Transverse colon (tissue), 3 donors: Measurements from ENCODE around the gene SLC43A1.

ENCODE experiments used
- CTCF ChIP-seq, 5 experiments: fragments of 200-600 bp in 3 of 5; fragments of 450-650 bp in 2 of 5; sonication (generic) in 3 of 5; IDR thresholded peaks; 1 replicate in 2 of 5; 2 replicates in 3 of 5; pipeline ENCODE4 v1.5.1; 2016 to 2017; ENCODE audit warnings: antibody characterized with exemption in 5 of 5, inconsistent platforms in 3 of 5, mild to moderate bottlenecking in 2 of 5, moderate library complexity in 1 of 5
- EP300 ChIP-seq: sonication (generic); formaldehyde crosslinking; IDR thresholded peaks from one replicate; pipeline ENCODE4 v1.6.1; 2017; ENCODE audit warnings: antibody characterized with exemption, low read depth
- POLR2A ChIP-seq: fragments of 450-650 bp; IDR thresholded peaks from one replicate; pipeline ENCODE4 v1.6.1; 2016; ENCODE audit warnings: antibody characterized with exemption, mild to moderate bottlenecking, moderate library complexity

DNA sequence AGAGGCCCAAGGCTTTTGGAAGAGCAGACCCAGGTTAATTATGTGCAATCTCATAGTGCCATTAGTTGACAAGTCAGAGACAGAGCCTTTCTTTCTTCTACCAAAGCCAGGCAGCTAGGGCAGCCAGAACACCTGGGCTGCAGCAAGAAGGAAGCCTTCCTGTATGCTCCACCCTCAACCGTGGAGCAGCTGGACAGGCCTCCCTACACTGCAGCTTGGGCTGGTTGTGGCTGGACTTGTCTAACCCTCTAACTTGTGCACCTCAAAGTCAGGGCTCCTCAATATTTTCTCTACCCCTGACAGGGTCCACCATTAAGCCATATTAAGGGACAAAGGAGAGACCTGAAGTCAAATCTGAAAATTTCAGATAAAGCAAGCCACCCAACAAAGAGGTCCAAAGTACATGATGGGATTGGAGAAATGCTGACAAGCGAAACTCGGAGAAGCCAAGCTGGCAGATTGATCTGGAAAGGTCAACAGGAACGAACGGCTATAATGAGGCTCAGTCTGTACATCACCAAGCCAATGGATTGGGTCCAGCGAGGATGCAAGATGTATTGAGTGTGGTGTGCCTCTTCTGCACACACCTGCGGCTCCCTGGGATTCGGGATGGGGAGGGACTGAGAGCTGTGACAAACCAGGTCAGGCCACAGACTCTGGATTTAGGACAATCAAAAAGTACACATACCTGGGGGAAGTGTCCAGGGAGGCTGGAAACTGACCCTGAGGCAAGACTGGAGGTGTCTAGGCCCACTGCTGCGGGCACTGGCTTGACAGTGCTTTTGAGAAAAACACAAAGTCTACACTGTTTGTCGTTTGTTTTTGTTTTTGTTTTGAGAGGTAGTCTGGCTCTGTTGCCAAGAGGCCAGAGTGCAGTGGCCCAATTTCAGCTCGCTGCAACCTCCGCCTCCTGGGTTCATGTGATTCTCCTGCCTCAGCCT, 76.9 kb downstream of the SLC43A1 start:
- TF ChIP-seq CTCF (IDR thresholded peaks at IDR 0.05), result no peak
- TF ChIP-seq EP300, result no peak
- TF ChIP-seq POLR2A, result no peak
